PC-9 (cell line): ENCODE results near the gene HMX2.

Experiments used
- CTCF ChIP-seq: fragments of 200-600 bp; sonication (generic); conservative IDR thresholded peaks from 2 replicates; pipeline ENCODE4 v1.6.1; 2017; ENCODE audit warnings: mixed run types, antibody characterized with exemption, mild to moderate bottlenecking, moderate library complexity
- EZH2 ChIP-seq: fragments of 200-600 bp; sonication (generic); IDR thresholded peaks from 2 replicates; pipeline ENCODE4 v1.8.0; 2017; ENCODE audit warnings: antibody characterized with exemption, low read depth

GRCh38 chr10:123134915-123135414 lies 13.0 kb upstream of the HMX2 start:
- TF ChIP-seq EZH2 (no peak), CTCF (no peak)
